GM19438 (cell line): Measurements from ENCODE around the gene BCAS1.

Experiments used
- ATAC-seq: cut with Tn5 transposase; IDR thresholded peaks from one replicate; pipeline ENCODE4 v1.9.1; 2021; ENCODE audit warnings: low read depth; ENCODE audit not compliant: unreplicated experiment

BCAS1 gene

GRCh38 chr20:54103762-54104600 is 33.6 kb upstream of the BCAS1 start:
- no peak for ATAC-seq

GRCh38 chr20:54103067-54103761 is 32.8 kb upstream of the BCAS1 start:
- peak; percentile 81 for ATAC-seq

GRCh38 chr20:54102543-54102942 is 32.1 kb upstream of the BCAS1 start:
- ATAC-seq: no peak

- no peak for ATAC-seq
Measured at GRCh38 chr20:54100563-54100962, 30.2 kb upstream of the BCAS1 start.

- ATAC-seq: no peak
Measured at GRCh38 chr20:54099894-54100293, 29.5 kb upstream of the BCAS1 start.

- no peak for ATAC-seq
Measured at GRCh38 chr20:54098047-54098446, 27.7 kb upstream of the BCAS1 start.

GRCh38 chr20:54097236-54097529 is 26.8 kb upstream of the BCAS1 start:
- ATAC-seq: no peak

GRCh38 chr20:54095824-54096223 is 25.4 kb upstream of the BCAS1 start:
- no peak for ATAC-seq

GRCh38 chr20:54094268-54094580 is 23.8 kb upstream of the BCAS1 start:
- no peak for ATAC-seq

- ATAC-seq: no peak
Measured at GRCh38 chr20:54093423-54094267, 23.3 kb upstream of the BCAS1 start.

- ATAC-seq: no peak
Measured at GRCh38 chr20:54092021-54092420, 21.6 kb upstream of the BCAS1 start.

GRCh38 chr20:54091120-54091480 is 20.7 kb upstream of the BCAS1 start:
- no peak for ATAC-seq

- ATAC-seq: no peak
Measured at GRCh38 chr20:54090230-54091119, 20.1 kb upstream of the BCAS1 start.

GRCh38 chr20:54088430-54088829 is 18.0 kb upstream of the BCAS1 start:
- ATAC-seq: no peak

- no peak for ATAC-seq
Measured at GRCh38 chr20:54086507-54087039, 16.2 kb upstream of the BCAS1 start.

- no peak for ATAC-seq
Measured at GRCh38 chr20:54085910-54086309, 15.5 kb upstream of the BCAS1 start.

GRCh38 chr20:54085425-54085824 is 15.0 kb upstream of the BCAS1 start:
- no peak for ATAC-seq

GRCh38 chr20:54084727-54085388 is 14.5 kb upstream of the BCAS1 start:
- no peak for ATAC-seq

- ATAC-seq: no peak
Measured at GRCh38 chr20:54084193-54084592, 13.8 kb upstream of the BCAS1 start.

GRCh38 chr20:54083459-54083858 is 13.1 kb upstream of the BCAS1 start:
- ATAC-seq: no peak
